BLaER1 treated with 17β-estradiol and CSF1 and Interleukin-3, amounts not matched to agents 10 nM and 100 nM (cell line): ENCODE results near the gene SUPT3H.

ENCODE experiments used
- H3K27ac ChIP-seq, 11 experiments: shearing (Covaris generic); formaldehyde crosslinking; 2 replicates each; pipeline ENCODE4 v1.8.1; 2022
- H3K27me3 ChIP-seq, 11 experiments: shearing (Covaris generic); formaldehyde crosslinking; 2 replicates each; pipeline ENCODE4 v1.8.1; 2022
- H3K36me3 ChIP-seq, 11 experiments: shearing (Covaris generic); formaldehyde crosslinking; 2 replicates each; pipeline ENCODE4 v1.8.1; 2022
- H3K4me1 ChIP-seq, 10 experiments: shearing (Covaris generic); formaldehyde crosslinking; 2 replicates each; pipeline ENCODE4 v1.8.1; 2022
- H3K4me2 ChIP-seq, 11 experiments: shearing (Covaris generic); formaldehyde crosslinking; 2 replicates each; pipeline ENCODE4 v1.8.1; 2022
- H3K4me3 ChIP-seq, 10 experiments: shearing (Covaris generic); formaldehyde crosslinking; 2 replicates each; pipeline ENCODE4 v1.8.1; 2022
- H3K9ac ChIP-seq, 11 experiments: shearing (Covaris generic); formaldehyde crosslinking; 2 replicates each; pipeline ENCODE4 v1.8.1; 2022
- H3K9me3 ChIP-seq, 11 experiments: shearing (Covaris generic); formaldehyde crosslinking; replicated peaks in 1 of 11; 2 replicates each; pipeline ENCODE4 v1.8.1; 2022
- H4K20me1 ChIP-seq, 11 experiments: shearing (Covaris generic); formaldehyde crosslinking; 2 replicates each; pipeline ENCODE4 v1.8.1; 2022
- Cebpa-rat ChIP-seq, 11 experiments: shearing (Covaris generic); IDR thresholded peaks; 2 replicates each; pipeline ENCODE4 v1.8.1; 2022

SUPT3H gene

DNA sequence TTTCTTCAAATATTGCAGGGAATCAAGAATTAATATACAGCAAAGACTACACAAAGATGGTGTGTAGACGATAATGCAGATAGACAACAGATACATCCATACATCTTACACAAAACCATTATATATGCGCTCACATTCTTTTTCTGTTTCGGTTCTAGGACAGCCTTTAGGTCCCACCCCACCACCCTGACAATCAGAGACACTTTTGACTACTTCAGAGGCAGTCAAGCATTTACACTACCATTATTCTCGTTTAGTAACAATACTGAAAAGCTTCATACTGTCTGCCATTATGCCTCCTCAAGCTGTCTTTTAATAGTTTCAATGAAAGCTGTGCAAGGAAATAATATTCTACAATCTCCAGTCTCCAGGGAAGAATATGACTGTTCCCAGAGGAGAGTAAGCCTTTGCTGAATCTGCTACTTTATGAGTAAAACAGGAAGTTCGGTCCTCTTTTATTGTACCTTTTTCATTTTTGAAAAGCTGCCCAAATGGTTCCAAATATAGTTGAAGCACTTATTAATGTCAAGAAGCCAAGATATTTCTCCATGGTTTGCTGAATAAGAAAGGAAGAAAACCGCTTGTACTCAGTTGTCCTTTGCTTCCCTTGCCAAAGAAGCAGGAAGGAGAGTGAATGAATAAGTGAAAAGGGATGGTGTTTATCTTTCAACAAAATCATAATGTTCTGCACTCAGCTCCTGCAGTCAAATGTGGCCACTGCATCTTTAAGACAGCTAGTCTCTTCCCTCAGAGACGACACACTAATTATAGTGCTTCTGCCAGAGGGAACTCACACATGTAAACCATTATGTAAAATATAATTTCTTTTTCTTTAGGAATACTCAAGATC is 521.9 kb downstream of the SUPT3H start:
- Histone ChIP-seq H3K4me2 (peak overlapping the region; percentile 1 to 53 (median 34); a peak in 15 of 22 replicates), H3K27me3 (no peaks in the 10 kb centered on the region), H4K20me1 (no peaks in the 10 kb centered on the region), H3K27ac (no peak overlapping the region), H3K9me3 (no peaks in the 10 kb centered on the region), H3K4me1 (peaks cover 6 to 16% (median 11%) of the 10 kb centered on the region in 10 experiments; a peak in 14 of 20 replicates), H3K36me3 (no peaks in the 10 kb centered on the region), H3K9ac (no peak overlapping the region), H3K4me3 (no peak overlapping the region)
- no peak for TF ChIP-seq Cebpa-rat (IDR thresholded peaks at IDR 0.05)

- H4K20me1 ChIP-seq, result no peaks in the 10 kb centered on the region
- H3K9me3 ChIP-seq, result no peaks in the 10 kb centered on the region
- peaks cover 6 to 20% (median 11%) of the 10 kb centered on the region in 10 experiments; a peak in 14 of 20 replicates for H3K4me1 ChIP-seq
- no peak overlapping the region for H3K27ac ChIP-seq
- H3K4me3 ChIP-seq, result no peak overlapping the region
- H3K27me3 ChIP-seq, result no peaks in the 10 kb centered on the region
- H3K9ac ChIP-seq, result no peak overlapping the region
- TF ChIP-seq Cebpa-rat (IDR thresholded peaks at IDR 0.05), result no peak
- H3K36me3 ChIP-seq, result no peaks in the 10 kb centered on the region
- H3K4me2 ChIP-seq, result peak overlapping the region in 3 of 11 experiments; percentile 34 to 53 (median 50); a peak in 1 of 22 replicates
These were observed 522.9 kb downstream of the SUPT3H start for GRCh38 chr6:44854712-44855443.

DNA sequence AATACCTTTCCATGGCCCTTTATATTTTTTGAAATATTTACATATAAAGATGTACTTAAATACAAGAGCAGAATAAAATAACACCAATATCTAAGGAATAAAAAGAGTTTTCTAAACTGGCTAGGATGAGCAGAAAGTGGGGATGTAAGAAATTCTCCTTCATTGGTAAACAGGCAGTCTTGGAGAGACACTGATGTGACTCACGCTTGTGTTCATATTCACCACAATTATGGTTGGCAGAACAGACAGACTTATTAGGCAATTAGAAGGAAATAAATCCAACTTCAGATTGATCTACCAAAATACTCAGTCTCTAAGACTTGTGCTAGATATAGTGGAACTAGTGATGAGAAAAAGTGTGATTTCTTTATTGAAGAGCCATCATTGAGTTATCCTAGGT is 526.6 kb downstream of the SUPT3H start:
- H3K4me2 ChIP-seq, result no peak overlapping the region
- no peaks in the 10 kb centered on the region for H4K20me1 ChIP-seq
- H3K27me3 ChIP-seq, result no peaks in the 10 kb centered on the region
- no peaks in the 10 kb centered on the region for H3K9me3 ChIP-seq
- H3K9ac ChIP-seq, result no peak overlapping the region
- TF ChIP-seq Cebpa-rat (IDR thresholded peaks at IDR 0.05), result no peak
- H3K4me3 ChIP-seq, result no peak overlapping the region
- H3K4me1 ChIP-seq, result peaks cover 5 to 16% (median 8%) of the 10 kb centered on the region in 10 experiments; a peak in 14 of 20 replicates
- no peak overlapping the region for H3K27ac ChIP-seq
- no peaks in the 10 kb centered on the region for H3K36me3 ChIP-seq

GRCh38 chr6:44850312-44850711 is 527.4 kb downstream of the SUPT3H start:
- no peak overlapping the region for H3K27ac ChIP-seq

DNA sequence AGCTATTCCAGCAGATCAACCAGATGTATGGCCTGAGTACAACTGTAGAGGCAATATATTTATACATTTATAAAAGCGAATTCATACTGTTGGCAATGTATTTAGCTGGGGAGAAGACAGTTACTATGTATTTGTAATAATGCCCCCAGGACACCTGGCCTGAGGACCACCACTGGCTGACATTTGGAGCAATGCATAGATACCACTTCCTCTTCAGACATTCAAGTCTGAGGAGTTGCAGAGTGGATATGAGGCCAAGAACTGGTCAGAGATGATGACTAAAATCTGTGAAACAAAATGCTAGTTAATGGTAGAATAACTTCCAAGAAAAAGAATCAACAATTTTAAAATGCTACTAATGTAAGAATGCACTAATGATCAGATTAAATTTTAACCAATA is 527.9 kb downstream of the SUPT3H start:
- Histone ChIP-seq H3K4me1 (0 out of 20 replicates have a peak, but pooled peaks cover 0 to 5% (median 0%) of the 10 kb centered on the region in 10 experiments), H3K27ac (no peak overlapping the region), H3K4me3 (no peak overlapping the region), H3K27me3 (no peaks in the 10 kb centered on the region), H4K20me1 (no peaks in the 10 kb centered on the region), H3K36me3 (no peaks in the 10 kb centered on the region), H3K9ac (no peak overlapping the region), H3K4me2 (no peak overlapping the region), H3K9me3 (no peaks in the 10 kb centered on the region)
- no peak for TF ChIP-seq Cebpa-rat (IDR thresholded peaks at IDR 0.05)

More at GRCh38 chr6:44850312-44850711, 527.4 kb downstream of the SUPT3H start:
- no peaks in the 10 kb centered on the region for H3K9me3 ChIP-seq
- H3K4me1 ChIP-seq, result peaks cover 0 to 7% (median 0%) of the 10 kb centered on the region in 10 experiments; a peak in 4 of 20 replicates
- no peak overlapping the region for H3K9ac ChIP-seq
- no peaks in the 10 kb centered on the region for H3K27me3 ChIP-seq
- no peaks in the 10 kb centered on the region for H4K20me1 ChIP-seq
- H3K4me3 ChIP-seq, result no peak overlapping the region
- no peak overlapping the region for H3K4me2 ChIP-seq
- no peak for TF ChIP-seq Cebpa-rat (IDR thresholded peaks at IDR 0.05)
- H3K36me3 ChIP-seq, result no peaks in the 10 kb centered on the region

- no peak overlapping the region for H3K4me3 ChIP-seq
- H3K4me2 ChIP-seq, result no peak overlapping the region
- H3K9ac ChIP-seq, result no peak overlapping the region
- H4K20me1 ChIP-seq, result no peaks in the 10 kb centered on the region
- H3K27ac ChIP-seq, result no peak overlapping the region
- no peaks in the 10 kb centered on the region for H3K36me3 ChIP-seq
- H3K4me1 ChIP-seq, result no peaks in the 10 kb centered on the region
- no peaks in the 10 kb centered on the region for H3K27me3 ChIP-seq
- TF ChIP-seq Cebpa-rat (IDR thresholded peaks at IDR 0.05), result no peak
- no peaks in the 10 kb centered on the region for H3K9me3 ChIP-seq
These were observed 534.0 kb downstream of the SUPT3H start for GRCh38 chr6:44843734-44844133.

GRCh38 chr6:44842616-44843015 is 535.1 kb downstream of the SUPT3H start:
- Histone ChIP-seq H3K27me3 (no peaks in the 10 kb centered on the region), H3K9ac (no peak overlapping the region), H3K4me2 (no peak overlapping the region), H4K20me1 (no peaks in the 10 kb centered on the region), H3K9me3 (no peaks in the 10 kb centered on the region), H3K36me3 (no peaks in the 10 kb centered on the region), H3K4me1 (no peaks in the 10 kb centered on the region), H3K4me3 (no peak overlapping the region), H3K27ac (no peak overlapping the region)
- no peak for TF ChIP-seq Cebpa-rat (IDR thresholded peaks at IDR 0.05)

DNA sequence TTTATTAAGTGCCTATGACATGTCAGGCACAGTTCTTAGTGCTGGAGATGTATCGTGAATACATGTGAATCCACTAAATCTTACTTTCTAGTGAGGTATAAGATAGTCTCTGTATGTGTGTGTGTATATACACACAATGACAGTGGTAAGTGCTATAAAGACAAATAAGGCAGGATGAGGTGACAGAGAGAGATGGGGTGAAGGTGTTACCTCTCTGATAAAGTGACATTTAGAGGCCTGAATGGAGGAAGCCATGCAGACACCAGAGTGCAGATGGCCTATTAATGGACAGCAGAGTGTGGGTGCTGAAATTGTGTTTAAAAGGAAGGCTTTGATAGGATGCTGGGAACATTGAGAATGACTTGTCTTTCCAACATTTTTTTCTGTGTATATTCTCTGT is 535.9 kb downstream of the SUPT3H start:
- H3K27ac ChIP-seq, result no peak overlapping the region
- no peaks in the 10 kb centered on the region for H3K36me3 ChIP-seq
- no peak for TF ChIP-seq Cebpa-rat (IDR thresholded peaks at IDR 0.05)
- no peaks in the 10 kb centered on the region for H3K27me3 ChIP-seq
- no peaks in the 10 kb centered on the region for H3K9me3 ChIP-seq
- H3K9ac ChIP-seq, result no peak overlapping the region
- no peak overlapping the region for H3K4me3 ChIP-seq
- no peaks in the 10 kb centered on the region for H4K20me1 ChIP-seq
- H3K4me2 ChIP-seq, result no peak overlapping the region
- H3K4me1 ChIP-seq, result no peaks in the 10 kb centered on the region

DNA sequence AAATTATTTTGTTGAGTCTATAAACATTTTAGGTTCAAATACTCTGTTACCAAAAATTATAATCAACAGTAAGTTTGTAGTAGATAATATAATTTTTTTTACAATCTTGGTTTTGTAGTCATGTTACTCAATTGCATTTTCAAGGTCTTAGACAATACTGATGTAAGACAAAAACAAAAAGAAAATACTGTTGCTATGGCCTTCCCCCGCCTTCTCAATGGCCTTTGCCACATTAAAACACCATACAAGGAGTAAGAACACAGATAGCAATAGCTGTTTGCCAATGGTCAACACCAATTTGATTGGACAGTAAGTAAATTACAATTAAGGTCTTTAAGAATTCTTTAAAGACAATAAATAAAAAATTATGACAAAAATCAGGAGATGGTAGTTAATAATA is 540.0 kb downstream of the SUPT3H start:
- Histone ChIP-seq H3K27ac (no peak overlapping the region), H3K4me3 (no peak overlapping the region), H3K9ac (no peak overlapping the region), H3K4me1 (no peaks in the 10 kb centered on the region), H3K36me3 (no peaks in the 10 kb centered on the region), H4K20me1 (no peaks in the 10 kb centered on the region), H3K9me3 (no peaks in the 10 kb centered on the region), H3K27me3 (no peaks in the 10 kb centered on the region), H3K4me2 (no peak overlapping the region)
- TF ChIP-seq Cebpa-rat (IDR thresholded peaks at IDR 0.05), result no peak
